SK-N-SH treated with all-trans-retinoic acid at 6 μM for 48 hours (cell line): ENCODE measurements around the gene PCDHB1.

Experiments used
- ATAC-seq: fragments of 200-7000 bp; cut with Tn5 transposase; 3 replicates; pipeline ENCODE4 v1.9.1; 2020; ENCODE audit warnings: mild to moderate bottlenecking, moderate library complexity
- ARNTL ChIP-seq: fragments of 450-650 bp; formaldehyde crosslinking; IDR thresholded peaks from 2 replicates; pipeline ENCODE4 v1.5.0; 2020; ENCODE audit warnings: low read depth, mild to moderate bottlenecking, moderate library complexity, borderline replicate concordance
- BACH2 ChIP-seq: fragments of 250-450 bp; sonication (Bioruptor Pico); IDR thresholded peaks from 2 replicates; pipeline ENCODE4 v1.9.0; 2021; ENCODE audit warnings: mild to moderate bottlenecking, borderline replicate concordance
- CSDC2 ChIP-seq: fragments of 250-450 bp; sonication (Bioruptor Pico); IDR thresholded peaks from 2 replicates; pipeline ENCODE4 v1.5.0; 2020; ENCODE audit warnings: mild to moderate bottlenecking, moderate library complexity
- ESRRG ChIP-seq: fragments of 250-450 bp; sonication (Bioruptor Pico); IDR thresholded peaks from 2 replicates; pipeline ENCODE4 v1.6.1; 2021; ENCODE audit warnings: mild to moderate bottlenecking
- GLIS3 ChIP-seq: fragments of 250-450 bp; sonication (Bioruptor Pico); IDR thresholded peaks from 2 replicates; pipeline ENCODE4 v1.5.0; 2020; ENCODE audit warnings: mild to moderate bottlenecking, moderate library complexity
- ISL1 ChIP-seq: fragments of 250-450 bp; sonication (Bioruptor Pico); IDR thresholded peaks from 2 replicates; pipeline ENCODE4 v2.1.2; 2022; ENCODE audit warnings: mild to moderate bottlenecking, moderate library complexity
- OSR1 ChIP-seq: fragments of 250-450 bp; sonication (Bioruptor Pico); IDR thresholded peaks from 2 replicates; pipeline ENCODE4 v1.8.0; 2022; ENCODE audit warnings: moderate library complexity, mild to moderate bottlenecking, inconsistent platforms
- POU6F1 ChIP-seq: fragments of 250-450 bp; sonication (Bioruptor Pico); IDR thresholded peaks from 2 replicates; pipeline ENCODE4 v1.8.0; 2021; ENCODE audit warnings: low read depth, mild to moderate bottlenecking, moderate library complexity, borderline replicate concordance
- RARB ChIP-seq: fragments of 250-450 bp; sonication (Bioruptor Pico); IDR thresholded peaks from 2 replicates; pipeline ENCODE4 v1.8.0; 2021; ENCODE audit warnings: mild to moderate bottlenecking, moderate library complexity
- SNAI2 ChIP-seq: fragments of 250-450 bp; sonication (Bioruptor Pico); IDR thresholded peaks from 2 replicates; pipeline ENCODE4 v1.5.0; 2020; ENCODE audit warnings: mild to moderate bottlenecking, moderate library complexity
- TCF4 ChIP-seq: fragments of 250-450 bp; sonication (Bioruptor Pico); IDR thresholded peaks from 2 replicates; pipeline ENCODE4 v1.8.0; 2021; ENCODE audit warnings: mild to moderate bottlenecking, moderate library complexity, borderline replicate concordance
- TOX ChIP-seq: fragments of 250-450 bp; sonication (Bioruptor Pico); IDR thresholded peaks from 2 replicates; pipeline ENCODE4 v1.8.0; 2021; ENCODE audit warnings: mild to moderate bottlenecking, moderate library complexity, borderline replicate concordance
- ZC3H10 ChIP-seq: fragments of 250-450 bp; sonication (Bioruptor Pico); IDR thresholded peaks from 2 replicates; pipeline ENCODE4 v1.5.1; 2021; ENCODE audit warnings: mild to moderate bottlenecking, moderate library complexity
- ZFP3 ChIP-seq: fragments of 250-450 bp; sonication (Bioruptor Pico); IDR thresholded peaks from 2 replicates; pipeline ENCODE4 v1.5.0; 2020; ENCODE audit warnings: mild to moderate bottlenecking, moderate library complexity
- ZNF565 ChIP-seq: fragments of 450-650 bp; formaldehyde crosslinking; conservative IDR thresholded peaks from 2 replicates; pipeline ENCODE4 v1.5.0; 2020; ENCODE audit warnings: low read depth, mild to moderate bottlenecking, moderate library complexity
- ZNF70 ChIP-seq: fragments of 450-650 bp; formaldehyde crosslinking; IDR thresholded peaks from 2 replicates; pipeline ENCODE4 v1.5.0; 2020; ENCODE audit warnings: mild to moderate bottlenecking, moderate library complexity
- ZNF8 ChIP-seq: fragments of 450-650 bp; formaldehyde crosslinking; IDR thresholded peaks from 2 replicates; pipeline ENCODE4 v1.5.0; 2020; ENCODE audit warnings: mild to moderate bottlenecking, moderate library complexity
- TF ChIP-seq, protein P1 (sequence below): fragments of 250-450 bp; sonication (Bioruptor Pico); IDR thresholded peaks from 2 replicates; pipeline ENCODE4 v1.5.1; 2020; ENCODE audit warnings: low read depth, mild to moderate bottlenecking, moderate library complexity
- TF ChIP-seq, protein P2 (sequence below): fragments of 250-450 bp; sonication (Bioruptor Pico); IDR thresholded peaks from 2 replicates; pipeline ENCODE4 v1.5.0; 2020; ENCODE audit warnings: mild to moderate bottlenecking, moderate library complexity
- TF ChIP-seq, protein P3 (sequence below): fragments of 250-450 bp; sonication (Bioruptor Pico); IDR thresholded peaks from 2 replicates; pipeline ENCODE4 v1.8.0; 2020; ENCODE audit warnings: mild to moderate bottlenecking, moderate library complexity, borderline replicate concordance

Gene PCDHB1

GRCh38 chr5:141039517-141039916, 11.7 kb upstream of the PCDHB1 start:
- ATAC-seq: no peak
- TF ChIP-seq, protein P1, sequence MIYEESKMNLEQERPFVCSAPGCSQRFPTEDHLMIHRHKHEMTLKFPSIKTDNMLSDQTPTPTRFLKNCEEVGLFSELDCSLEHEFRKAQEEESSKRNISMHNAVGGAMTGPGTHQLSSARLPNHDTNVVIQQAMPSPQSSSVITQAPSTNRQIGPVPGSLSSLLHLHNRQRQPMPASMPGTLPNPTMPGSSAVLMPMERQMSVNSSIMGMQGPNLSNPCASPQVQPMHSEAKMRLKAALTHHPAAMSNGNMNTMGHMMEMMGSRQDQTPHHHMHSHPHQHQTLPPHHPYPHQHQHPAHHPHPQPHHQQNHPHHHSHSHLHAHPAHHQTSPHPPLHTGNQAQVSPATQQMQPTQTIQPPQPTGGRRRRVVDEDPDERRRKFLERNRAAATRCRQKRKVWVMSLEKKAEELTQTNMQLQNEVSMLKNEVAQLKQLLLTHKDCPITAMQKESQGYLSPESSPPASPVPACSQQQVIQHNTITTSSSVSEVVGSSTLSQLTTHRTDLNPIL (CRISPR knock-in tag): no peak
- TF ChIP-seq ZC3H10: no peak
- TF ChIP-seq OSR1 (CRISPR knock-in tag): no peak
- TF ChIP-seq, protein P2, sequence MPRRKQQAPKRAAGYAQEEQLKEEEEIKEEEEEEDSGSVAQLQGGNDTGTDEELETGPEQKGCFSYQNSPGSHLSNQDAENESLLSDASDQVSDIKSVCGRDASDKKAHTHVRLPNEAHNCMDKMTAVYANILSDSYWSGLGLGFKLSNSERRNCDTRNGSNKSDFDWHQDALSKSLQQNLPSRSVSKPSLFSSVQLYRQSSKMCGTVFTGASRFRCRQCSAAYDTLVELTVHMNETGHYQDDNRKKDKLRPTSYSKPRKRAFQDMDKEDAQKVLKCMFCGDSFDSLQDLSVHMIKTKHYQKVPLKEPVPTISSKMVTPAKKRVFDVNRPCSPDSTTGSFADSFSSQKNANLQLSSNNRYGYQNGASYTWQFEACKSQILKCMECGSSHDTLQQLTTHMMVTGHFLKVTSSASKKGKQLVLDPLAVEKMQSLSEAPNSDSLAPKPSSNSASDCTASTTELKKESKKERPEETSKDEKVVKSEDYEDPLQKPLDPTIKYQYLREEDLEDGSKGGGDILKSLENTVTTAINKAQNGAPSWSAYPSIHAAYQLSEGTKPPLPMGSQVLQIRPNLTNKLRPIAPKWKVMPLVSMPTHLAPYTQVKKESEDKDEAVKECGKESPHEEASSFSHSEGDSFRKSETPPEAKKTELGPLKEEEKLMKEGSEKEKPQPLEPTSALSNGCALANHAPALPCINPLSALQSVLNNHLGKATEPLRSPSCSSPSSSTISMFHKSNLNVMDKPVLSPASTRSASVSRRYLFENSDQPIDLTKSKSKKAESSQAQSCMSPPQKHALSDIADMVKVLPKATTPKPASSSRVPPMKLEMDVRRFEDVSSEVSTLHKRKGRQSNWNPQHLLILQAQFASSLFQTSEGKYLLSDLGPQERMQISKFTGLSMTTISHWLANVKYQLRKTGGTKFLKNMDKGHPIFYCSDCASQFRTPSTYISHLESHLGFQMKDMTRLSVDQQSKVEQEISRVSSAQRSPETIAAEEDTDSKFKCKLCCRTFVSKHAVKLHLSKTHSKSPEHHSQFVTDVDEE (CRISPR knock-in tag): no peak
- no peak for TF ChIP-seq RARB (CRISPR knock-in tag)
- TF ChIP-seq SNAI2 (CRISPR knock-in tag): no peak
- TF ChIP-seq GLIS3: no peak
- TF ChIP-seq ZNF70: no peak
- TF ChIP-seq ZFP3 (CRISPR knock-in tag): no peak
- TF ChIP-seq ZNF8 (CRISPR knock-in tag): peak; percentile 88
- peak; percentile 92 for TF ChIP-seq ISL1 (CRISPR knock-in tag)
- no peak for TF ChIP-seq ESRRG (CRISPR knock-in tag)
- TF ChIP-seq, all 23 proteins: peak for 2

GRCh38 chr5:141040093-141040770, 10.9 kb upstream of the PCDHB1 start:
- peak; percentile 80 for ATAC-seq
- 0 out of 2 replicates have a peak, but pooled peaks have one; percentile 22 for TF ChIP-seq TCF4 (CRISPR knock-in tag)
- TF ChIP-seq ZNF8 (CRISPR knock-in tag): no peak
- TF ChIP-seq POU6F1: no peak
- no peak for TF ChIP-seq ESRRG (CRISPR knock-in tag)
- TF ChIP-seq ARNTL (CRISPR knock-in tag): no peak
- no peak for TF ChIP-seq BACH2 (CRISPR knock-in tag)
- TF ChIP-seq ZNF565 (CRISPR knock-in tag): no peak
- TF ChIP-seq, protein P3, sequence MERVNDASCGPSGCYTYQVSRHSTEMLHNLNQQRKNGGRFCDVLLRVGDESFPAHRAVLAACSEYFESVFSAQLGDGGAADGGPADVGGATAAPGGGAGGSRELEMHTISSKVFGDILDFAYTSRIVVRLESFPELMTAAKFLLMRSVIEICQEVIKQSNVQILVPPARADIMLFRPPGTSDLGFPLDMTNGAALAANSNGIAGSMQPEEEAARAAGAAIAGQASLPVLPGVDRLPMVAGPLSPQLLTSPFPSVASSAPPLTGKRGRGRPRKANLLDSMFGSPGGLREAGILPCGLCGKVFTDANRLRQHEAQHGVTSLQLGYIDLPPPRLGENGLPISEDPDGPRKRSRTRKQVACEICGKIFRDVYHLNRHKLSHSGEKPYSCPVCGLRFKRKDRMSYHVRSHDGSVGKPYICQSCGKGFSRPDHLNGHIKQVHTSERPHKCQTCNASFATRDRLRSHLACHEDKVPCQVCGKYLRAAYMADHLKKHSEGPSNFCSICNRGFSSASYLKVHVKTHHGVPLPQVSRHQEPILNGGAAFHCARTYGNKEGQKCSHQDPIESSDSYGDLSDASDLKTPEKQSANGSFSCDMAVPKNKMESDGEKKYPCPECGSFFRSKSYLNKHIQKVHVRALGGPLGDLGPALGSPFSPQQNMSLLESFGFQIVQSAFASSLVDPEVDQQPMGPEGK: no peak
- no peak for TF ChIP-seq TOX (CRISPR knock-in tag)
- TF ChIP-seq, protein P2 (CRISPR knock-in tag): no peak
- TF ChIP-seq ZNF70: peak; percentile 4; the same call in 1 of the 2 replicates
- TF ChIP-seq CSDC2 (CRISPR knock-in tag): no peak
